ENCODE measurements around the gene MEX3A. TPM values are rescaled to one million over a fixed set of nuclear protein-coding genes. Genes with fewer than 3 reads are reported as not detected.
A peak's percentile ranks its signal among the peaks of the same experiment; 100 is the strongest.

The MEX3A gene
- total RNA-seq, 5 donors from 2014 or later (not counting 1 experiment from before 2014, with no cell fraction given): 0.03 to 0.58 (median 0.20) TPM

DNA sequence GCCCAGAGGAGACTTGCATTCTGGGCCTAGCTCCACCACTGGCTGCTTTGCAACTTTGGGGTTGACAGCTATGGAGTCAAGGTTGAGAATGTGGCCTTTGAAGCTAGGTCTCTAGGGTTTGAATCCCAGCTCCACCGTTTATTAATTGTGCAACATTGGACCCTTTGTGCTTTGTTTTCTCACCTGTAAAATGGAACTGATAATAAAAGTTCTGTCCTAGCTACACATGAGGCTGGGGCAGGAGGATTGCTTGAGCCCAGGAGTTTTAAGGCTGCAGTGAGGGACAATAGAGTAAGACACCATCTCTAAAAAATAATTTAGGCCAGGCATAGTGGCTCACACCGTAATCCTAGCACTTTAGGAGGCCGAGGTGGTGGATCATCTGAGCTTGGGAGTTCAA is 17.0 kb upstream of the MEX3A start:
- no peak for ATAC-seq (replicated peaks in 1 of 4)
- no peaks in the 10 kb centered on the region for H3K9me3 ChIP-seq
- DNase-seq: no peak
- H3K27ac ChIP-seq (ENCODE audit: low read length): peak overlapping the region; percentile 21
- H3K4me1 ChIP-seq (ENCODE audit: control insufficient read depth in 1 of 2, extremely low read depth in 1 of 2, insufficient read depth in 2 of 2, low read length in 2 of 2): peaks cover 17 to 43% of the 10 kb centered on the region in 2 experiments
- H3K9me3 Mint-ChIP-seq: no peaks in the 10 kb centered on the region
- peak overlapping the region in 1 of 2 donors; percentile 14 for H3K27ac Mint-ChIP-seq
- no peaks in the 10 kb centered on the region for H3K36me3 Mint-ChIP-seq
- 85% methylated on average over 3 of the region's 3 CpGs for WGBS (ENCODE audit: insufficient coverage)
- no peaks in the 10 kb centered on the region for H3K27me3 ChIP-seq (replicated peaks in 1 of 2; ENCODE audit: control insufficient read depth in 2 of 2, extremely low read depth in 1 of 2, insufficient read depth in 2 of 2, low read length in 1 of 2)
- no peak overlapping the region for H3K4me3 ChIP-seq (ENCODE audit: control insufficient read depth in 1 of 2, extremely low read depth in 1 of 2, low read length in 1 of 2)
- H3K4me3 Mint-ChIP-seq: no peak overlapping the region
- POLR2A ChIA-PET: interaction anchor here (0.6 to 1.5 kb wide), 5 partner anchors 16 to 167 kb away, joined by 3 to 5 read pairs (median 3); no protein-coding TSS in a partner anchor
- H3K4me1 Mint-ChIP-seq: peaks cover 47 to 64% (median 56%) of the 10 kb centered on the region in 3 donors
- CTCF ChIA-PET: interaction anchor here (0.7 to 1.7 kb wide), 6 partner anchors 18 to 216 kb away, joined by 3 to 7 read pairs (median 4); no protein-coding TSS in a partner anchor
- no peaks in the 10 kb centered on the region for H3K27me3 Mint-ChIP-seq
- no peaks in the 10 kb centered on the region for H3K36me3 ChIP-seq (ENCODE audit: control insufficient read depth in 2 of 2, extremely low read depth in 1 of 2, insufficient read depth in 1 of 2, low read length in 1 of 2)

- no peaks in the 10 kb centered on the region for H3K9me3 Mint-ChIP-seq
- peaks cover 14 to 38% of the 10 kb centered on the region in 2 experiments for H3K4me1 ChIP-seq (ENCODE audit: control insufficient read depth in 1 of 2, extremely low read depth in 1 of 2, insufficient read depth in 2 of 2, low read length in 2 of 2)
- 86% methylated on average over 1 of the region's 2 CpGs for WGBS (ENCODE audit: insufficient coverage)
- H3K4me1 Mint-ChIP-seq: peaks cover 47 to 60% (median 51%) of the 10 kb centered on the region in 3 donors
- H3K36me3 Mint-ChIP-seq: no peaks in the 10 kb centered on the region
- ChIA-PET CTCF (interaction anchor here (0.8 to 1.7 kb wide), 5 partner anchors 19 to 32 kb away, joined by 3 to 7 read pairs (median 5); no protein-coding TSS in a partner anchor), POLR2A (interaction anchor here (0.6 to 1.5 kb wide), 4 partner anchors 28 to 167 kb away, joined by 3 to 5 read pairs (median 3); no protein-coding TSS in a partner anchor)
- ATAC-seq (replicated peaks in 1 of 4): no peak
- H3K9me3 ChIP-seq: no peaks in the 10 kb centered on the region
- peak overlapping the region; percentile 29 to 68 for H3K27ac Mint-ChIP-seq
- no peak overlapping the region for H3K4me3 Mint-ChIP-seq
- H3K27me3 ChIP-seq (replicated peaks in 1 of 2; ENCODE audit: control insufficient read depth in 2 of 2, extremely low read depth in 1 of 2, insufficient read depth in 2 of 2, low read length in 1 of 2): no peaks in the 10 kb centered on the region
- peaks cover 0 to 2% of the 10 kb centered on the region in 2 donors for H3K27me3 Mint-ChIP-seq
- H3K36me3 ChIP-seq (ENCODE audit: control insufficient read depth in 2 of 2, extremely low read depth in 1 of 2, insufficient read depth in 1 of 2, low read length in 1 of 2): no peaks in the 10 kb centered on the region
- DNase-seq: no peak
- H3K27ac ChIP-seq (ENCODE audit: low read length): peak overlapping the region; percentile 21
- H3K4me3 ChIP-seq (ENCODE audit: control insufficient read depth in 1 of 2, extremely low read depth in 1 of 2, low read length in 1 of 2): no peak overlapping the region
These were observed 16.5 kb upstream of the MEX3A start for GRCh38 chr1:156098784-156099183.

- Mint-ChIP-seq H3K9me3 (no peaks in the 10 kb centered on the region), H3K27me3 (peaks cover 0 to 4% of the 10 kb centered on the region in 2 donors), H3K27ac (peak overlapping the region; percentile 81 to 93), H3K4me1 (peaks cover 37 to 52% (median 41%) of the 10 kb centered on the region in 3 donors), H3K4me3 (peak overlapping the region in 1 of 3 donors; percentile 48), H3K36me3 (no peaks in the 10 kb centered on the region)
- Histone ChIP-seq H3K36me3 (ENCODE audit: control insufficient read depth in 2 of 2, extremely low read depth in 1 of 2, insufficient read depth in 1 of 2, low read length in 1 of 2) (no peaks in the 10 kb centered on the region), H3K4me1 (ENCODE audit: control insufficient read depth in 1 of 2, extremely low read depth in 1 of 2, insufficient read depth in 2 of 2, low read length in 2 of 2) (peaks cover 12 to 28% of the 10 kb centered on the region in 2 experiments), H3K9me3 (no peaks in the 10 kb centered on the region), H3K27ac (ENCODE audit: low read length) (peak overlapping the region; percentile 95), H3K4me3 (ENCODE audit: control insufficient read depth in 1 of 2, extremely low read depth in 1 of 2, low read length in 1 of 2) (no peak overlapping the region), H3K27me3 (replicated peaks in 1 of 2; ENCODE audit: control insufficient read depth in 2 of 2, extremely low read depth in 1 of 2, insufficient read depth in 2 of 2, low read length in 1 of 2) (no peaks in the 10 kb centered on the region)
- ChIA-PET CTCF (interaction anchor here (0.6 to 6.6 kb wide), 11 partner anchors 7 to 120 kb away, joined by 3 to 115 read pairs (median 5); partner anchors contain the start of genes LMNA (in 1 of the 2) and PMF1 (in 1 of the 2)), POLR2A (interaction anchor here (0.9 to 3.0 kb wide), 8 partner anchors 9 to 96 kb away, joined by 4 to 25 read pairs (median 7); partner anchors contain the start of genes LMNA (in 1 of the 2) and SLC25A44 (in 1 of the 2))
- DNase-seq: peak in 1 of 35 experiments; percentile 52
- ATAC-seq (replicated peaks in 1 of 4): peak in 1 of 4 experiments; percentile 0
- WGBS (ENCODE audit: insufficient coverage): 83% methylated on average over 4 of the region's 9 CpGs
These were observed 15.4 kb upstream of the MEX3A start for GRCh38 chr1:156097499-156098178.

DNA sequence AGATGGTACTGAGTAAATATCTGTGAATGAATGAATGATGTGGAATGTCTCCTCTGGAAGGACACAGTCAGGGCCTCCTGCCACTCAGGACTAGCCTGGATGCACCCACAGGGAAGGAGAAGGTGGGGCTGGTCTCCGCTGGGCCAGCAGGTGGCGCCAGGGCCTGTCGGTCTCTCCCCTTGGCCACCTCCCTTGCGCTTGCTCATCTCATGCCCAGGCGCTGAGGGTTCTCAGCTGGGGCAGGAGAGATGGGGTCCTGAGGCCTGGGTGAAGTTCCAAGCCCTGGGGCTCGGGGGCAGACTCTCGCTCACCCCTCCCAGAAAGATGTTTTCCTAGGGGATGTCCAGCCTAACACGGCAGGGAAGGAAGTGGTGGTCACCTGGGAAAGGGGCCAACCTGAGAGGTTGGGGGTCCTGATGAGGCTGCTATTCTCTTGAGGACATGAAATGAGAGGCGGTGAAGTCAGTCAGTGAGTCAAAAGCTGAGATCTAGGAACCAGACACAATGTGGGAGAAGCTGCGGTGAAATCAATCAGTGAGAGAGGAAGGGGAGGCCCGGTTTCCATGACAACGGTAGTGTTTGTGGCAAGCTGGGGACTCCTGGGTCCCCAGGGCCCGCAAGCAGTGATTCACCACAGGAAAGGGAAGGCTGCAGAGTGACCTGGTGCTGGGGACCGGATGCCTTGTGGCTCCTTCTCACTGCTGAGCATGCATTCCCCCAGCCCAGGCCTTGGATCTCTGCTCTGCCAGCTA is 14.6 kb upstream of the MEX3A start:
- peak; percentile 67 to 96 (median 83) for DNase-seq
- CTCF ChIA-PET: interaction anchor here (0.8 to 6.6 kb wide), 13 partner anchors 8 to 128 kb away, joined by 3 to 115 read pairs (median 5); partner anchors contain the start of genes LMNA (in 1 of the 2) and PMF1 (in 1 of the 2)
- 2% methylated on average over 11 of the region's 14 CpGs for WGBS (ENCODE audit: insufficient coverage)
- POLR2A ChIA-PET: interaction anchor here (0.6 to 3.0 kb wide), 9 partner anchors 10 to 136 kb away, joined by 4 to 25 read pairs (median 6); partner anchors contain the start of genes LMNA (in 1 of the 2) and SLC25A44 (in 1 of the 2)
- peaks cover 0 to 2% of the 10 kb centered on the region in 2 experiments for H3K27me3 ChIP-seq (replicated peaks in 1 of 2; ENCODE audit: control insufficient read depth in 2 of 2, extremely low read depth in 1 of 2, insufficient read depth in 2 of 2, low read length in 1 of 2)
- ATAC-seq (replicated peaks in 1 of 4): peak; percentile 81 to 85 (median 82)
- Mint-ChIP-seq H3K27ac (peak overlapping the region; percentile 81 to 93), H3K36me3 (no peaks in the 10 kb centered on the region), H3K4me1 (peaks cover 37 to 52% (median 41%) of the 10 kb centered on the region in 3 donors), H3K4me3 (peak overlapping the region; percentile 48 to 64 (median 53)), H3K9me3 (no peaks in the 10 kb centered on the region), H3K27me3 (peaks cover 0 to 4% of the 10 kb centered on the region in 2 donors)
- no peaks in the 10 kb centered on the region for H3K9me3 ChIP-seq
- no peaks in the 10 kb centered on the region for H3K36me3 ChIP-seq (ENCODE audit: control insufficient read depth in 2 of 2, extremely low read depth in 1 of 2, insufficient read depth in 1 of 2, low read length in 1 of 2)
- peak overlapping the region; percentile 17 to 35 for H3K4me3 ChIP-seq (ENCODE audit: control insufficient read depth in 1 of 2, extremely low read depth in 1 of 2, low read length in 1 of 2)
- peak overlapping the region; percentile 95 for H3K27ac ChIP-seq (ENCODE audit: low read length)
- H3K4me1 ChIP-seq (ENCODE audit: control insufficient read depth in 1 of 2, extremely low read depth in 1 of 2, insufficient read depth in 2 of 2, low read length in 2 of 2): peaks cover 12 to 28% of the 10 kb centered on the region in 2 experiments

DNA sequence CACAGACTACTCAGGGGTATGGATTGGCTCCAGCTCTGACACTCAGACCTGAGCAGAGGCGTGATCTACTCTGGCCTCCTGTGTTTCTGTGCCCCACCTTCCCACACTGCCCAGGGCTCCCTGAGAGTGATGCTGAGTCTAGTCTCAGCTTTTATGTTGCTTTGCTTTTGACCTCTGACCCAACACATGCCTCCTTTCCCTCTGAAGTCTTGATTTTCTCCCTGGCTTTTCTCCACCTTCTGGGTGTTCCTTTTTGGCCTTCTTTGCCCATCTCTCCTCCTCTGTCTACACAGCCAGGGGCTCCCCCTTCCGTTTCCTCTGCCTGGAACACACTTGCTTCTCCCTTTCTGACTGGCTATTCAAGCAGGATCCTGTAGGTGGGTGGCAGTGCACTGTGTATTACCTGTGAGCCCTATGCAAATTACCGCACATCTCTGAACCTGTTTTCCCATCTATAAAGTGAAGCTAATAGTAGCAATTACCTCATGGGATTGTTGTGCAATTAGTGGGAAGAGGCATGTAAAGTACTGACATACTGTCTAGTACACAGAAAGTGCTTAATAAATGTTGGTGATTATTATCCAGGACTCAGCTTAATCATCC is 13.7 kb upstream of the MEX3A start:
- H3K36me3 ChIP-seq (ENCODE audit: control insufficient read depth in 2 of 2, extremely low read depth in 1 of 2, insufficient read depth in 1 of 2, low read length in 1 of 2): no peaks in the 10 kb centered on the region
- H3K4me1 ChIP-seq (ENCODE audit: control insufficient read depth in 1 of 2, extremely low read depth in 1 of 2, insufficient read depth in 2 of 2, low read length in 2 of 2): peaks cover 12 to 28% of the 10 kb centered on the region in 2 experiments
- WGBS (ENCODE audit: insufficient coverage): 78% methylated on average over 1 of the region's 3 CpGs
- no peaks in the 10 kb centered on the region for H3K9me3 ChIP-seq
- peaks cover 0 to 4% of the 10 kb centered on the region in 2 donors for H3K27me3 Mint-ChIP-seq
- peaks cover 0 to 3% of the 10 kb centered on the region in 2 experiments for H3K27me3 ChIP-seq (replicated peaks in 1 of 2; ENCODE audit: control insufficient read depth in 2 of 2, extremely low read depth in 1 of 2, insufficient read depth in 2 of 2, low read length in 1 of 2)
- DNase-seq: no peak
- H3K27ac Mint-ChIP-seq: peak overlapping the region; percentile 81 to 93
- ChIA-PET CTCF (interaction anchor here (0.9 to 6.6 kb wide), 9 partner anchors 11 to 128 kb away, joined by 3 to 115 read pairs (median 8); partner anchors contain the start of gene LMNA (in 1 of the 2)), POLR2A (interaction anchor here (0.7 to 3.0 kb wide), 7 partner anchors 11 to 137 kb away, joined by 4 to 25 read pairs (median 8); partner anchors contain the start of gene SLC25A44 (in 1 of the 2))
- no peak overlapping the region for H3K4me3 ChIP-seq (ENCODE audit: control insufficient read depth in 1 of 2, extremely low read depth in 1 of 2, low read length in 1 of 2)
- peaks cover 39 to 49% (median 41%) of the 10 kb centered on the region in 3 donors for H3K4me1 Mint-ChIP-seq
- no peak for ATAC-seq (replicated peaks in 1 of 4)
- no peaks in the 10 kb centered on the region for H3K9me3 Mint-ChIP-seq
- peak overlapping the region; percentile 95 for H3K27ac ChIP-seq (ENCODE audit: low read length)
- H3K36me3 Mint-ChIP-seq: no peaks in the 10 kb centered on the region
- H3K4me3 Mint-ChIP-seq: peak overlapping the region in 1 of 3 donors; percentile 48

Data from T-cell (primary cell).